H1 (cell line): ENCODE measurements around the gene ZSCAN10. TPM values are rescaled to one million over a fixed set of nuclear protein-coding genes. Genes with fewer than 3 reads are reported as not detected.

Source experiments
- ASH2L ChIP-seq: fragments of 200-600, 300-600 bp; sonication (generic); IDR thresholded peaks from one replicate; pipeline ENCODE4 v1.7.1; 2017; ENCODE audit warnings: low read length
- BRCA1 ChIP-seq: IDR thresholded peaks from 2 replicates; pipeline ENCODE4 v1.6.1; 2012; ENCODE audit warnings: low read depth, low read length, improper control_type of control experiment
- JUND ChIP-seq: IDR thresholded peaks from 2 replicates; pipeline ENCODE4 v1.6.1; 2011; ENCODE audit warnings: mild to moderate bottlenecking, improper control_type of control experiment, low read length
- KDM1A ChIP-seq: fragments of 200-600, 300-600 bp; sonication (generic); IDR thresholded peaks from 2 replicates; pipeline ENCODE4 v1.7.1; 2016; ENCODE audit warnings: mild to moderate bottlenecking, low read length, borderline replicate concordance
- NANOG ChIP-seq: IDR thresholded peaks from 2 replicates; pipeline ENCODE4 v1.6.1; 2011; ENCODE audit warnings: low read length, low read depth, mild to moderate bottlenecking, inconsistent platforms; ENCODE audit not compliant: insufficient read depth, poor library complexity, severe bottlenecking
- NRF1 ChIP-seq: IDR thresholded peaks from 2 replicates; pipeline ENCODE4 v1.6.1; 2011; ENCODE audit warnings: mild to moderate bottlenecking, low read depth, low read length, improper control_type of control experiment
- RXRA ChIP-seq: IDR thresholded peaks from 2 replicates; pipeline ENCODE4 v1.6.1; 2011; ENCODE audit warnings: low read depth, mild to moderate bottlenecking, low read length, moderate library complexity; ENCODE audit not compliant: insufficient read depth
- YY1 ChIP-seq: IDR thresholded peaks from 2 replicates; pipeline ENCODE4 v1.6.1; 2011; ENCODE audit warnings: low read depth, mild to moderate bottlenecking, low read length
- polyA plus RNA-seq, 7 experiments: library from polyadenylated mRNA; depleted of rRNA in 3 of 7; stranded (reverse) in 5 of 7; unstranded in 2 of 7; fragments of >200 nt in 5 of 7; fragments of 200-250 nt in 2 of 7; gene quantifications; 1 replicate in 5 of 7; 2 replicates in 1 of 7; 4 replicates in 1 of 7; pipeline versions ENCODE4 v1.2.1 to v1.2.3, GENCODE V29; 2011 to 2013; ENCODE audit warnings: missing spikeins in 2 of 7, mixed read lengths in 2 of 7
- total RNA-seq: library from RNA; stranded (reverse); fragmentation: NEBNext Ultra II Directional; extraction: Animal tissue kit (Norgen Biotek cat#: 25700); gene quantifications from 2 replicates; pipeline ENCODE4 v1.2.1, GENCODE V29; 2021
- TF ChIP-seq, protein P1 (sequence below): IDR thresholded peaks from 2 replicates; pipeline ENCODE4 v1.6.1; 2012; ENCODE audit warnings: inconsistent platforms
- TF ChIP-seq, protein P2 (sequence below), 3 experiments: IDR thresholded peaks; 1 replicate in 2 of 3; 2 replicates in 1 of 3; pipeline versions ENCODE4 v1.5.1 to v1.6.1; 2011; ENCODE audit warnings: low read length in 3 of 3, mild to moderate bottlenecking in 3 of 3, inconsistent platforms in 2 of 3, low read depth in 1 of 3, moderate library complexity in 1 of 3; ENCODE audit not compliant: insufficient read depth in 1 of 3; ENCODE audit errors: control extremely low read depth in 1 of 3

Gene ZSCAN10
- total and polyA plus RNA-seq, 2 of the 8 experiments (the other 6 are each of a cell fraction or from before 2014, with no cell fraction given), result 209 to 314 TPM

DNA sequence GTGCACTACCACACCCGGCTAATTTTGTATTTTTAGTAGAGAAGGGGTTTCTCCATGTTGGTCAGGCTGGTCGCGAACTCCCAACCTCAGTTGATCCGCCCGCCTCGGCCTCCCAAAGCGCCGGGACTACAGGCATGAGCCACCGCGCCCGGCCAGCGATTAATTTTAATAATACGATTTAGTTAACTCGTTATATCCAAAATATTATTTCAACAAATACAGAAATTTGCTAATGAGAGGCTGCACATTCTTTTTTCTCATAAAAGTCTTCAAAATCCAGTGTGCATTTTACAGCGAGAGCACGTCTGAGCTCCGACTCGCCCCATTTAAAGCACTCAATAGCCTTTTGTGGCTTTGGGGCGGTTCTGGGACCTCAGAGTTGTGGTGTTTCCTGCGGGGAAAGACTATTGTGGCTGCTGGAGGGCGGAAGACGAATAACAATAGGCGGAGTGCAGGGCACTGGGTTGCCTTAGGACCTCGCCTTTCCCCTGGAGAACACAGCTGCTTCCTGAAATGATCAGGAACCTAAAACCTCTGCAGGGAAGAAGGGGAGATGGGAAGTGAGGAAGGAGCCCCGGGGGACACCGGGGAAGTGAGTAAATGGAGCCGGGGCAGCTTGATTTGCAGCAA is 2.9 kb upstream of the ZSCAN10 start (continued):
- 0 out of 2 replicates have a peak, but pooled peaks have one; percentile 3 for TF ChIP-seq RXRA
- peak; percentile 51 for TF ChIP-seq ASH2L
- TF ChIP-seq YY1, result 0 out of 2 replicates have a peak, but pooled peaks have one; percentile 6
- TF ChIP-seq, protein P1, sequence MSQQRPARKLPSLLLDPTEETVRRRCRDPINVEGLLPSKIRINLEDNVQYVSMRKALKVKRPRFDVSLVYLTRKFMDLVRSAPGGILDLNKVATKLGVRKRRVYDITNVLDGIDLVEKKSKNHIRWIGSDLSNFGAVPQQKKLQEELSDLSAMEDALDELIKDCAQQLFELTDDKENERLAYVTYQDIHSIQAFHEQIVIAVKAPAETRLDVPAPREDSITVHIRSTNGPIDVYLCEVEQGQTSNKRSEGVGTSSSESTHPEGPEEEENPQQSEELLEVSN, result no peak
- TF ChIP-seq KDM1A, result no peak
- no peak for TF ChIP-seq NRF1
- TF ChIP-seq, protein P2, sequence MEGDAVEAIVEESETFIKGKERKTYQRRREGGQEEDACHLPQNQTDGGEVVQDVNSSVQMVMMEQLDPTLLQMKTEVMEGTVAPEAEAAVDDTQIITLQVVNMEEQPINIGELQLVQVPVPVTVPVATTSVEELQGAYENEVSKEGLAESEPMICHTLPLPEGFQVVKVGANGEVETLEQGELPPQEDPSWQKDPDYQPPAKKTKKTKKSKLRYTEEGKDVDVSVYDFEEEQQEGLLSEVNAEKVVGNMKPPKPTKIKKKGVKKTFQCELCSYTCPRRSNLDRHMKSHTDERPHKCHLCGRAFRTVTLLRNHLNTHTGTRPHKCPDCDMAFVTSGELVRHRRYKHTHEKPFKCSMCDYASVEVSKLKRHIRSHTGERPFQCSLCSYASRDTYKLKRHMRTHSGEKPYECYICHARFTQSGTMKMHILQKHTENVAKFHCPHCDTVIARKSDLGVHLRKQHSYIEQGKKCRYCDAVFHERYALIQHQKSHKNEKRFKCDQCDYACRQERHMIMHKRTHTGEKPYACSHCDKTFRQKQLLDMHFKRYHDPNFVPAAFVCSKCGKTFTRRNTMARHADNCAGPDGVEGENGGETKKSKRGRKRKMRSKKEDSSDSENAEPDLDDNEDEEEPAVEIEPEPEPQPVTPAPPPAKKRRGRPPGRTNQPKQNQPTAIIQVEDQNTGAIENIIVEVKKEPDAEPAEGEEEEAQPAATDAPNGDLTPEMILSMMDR (IDR thresholded peaks at IDR 0.05; ENCODE audit: control extremely low read depth in 1 of 3, insufficient read depth in 1 of 3, low read depth in 1 of 3, low read length in 3 of 3), result no peak
- TF ChIP-seq JUND, result no peak
- no peak for TF ChIP-seq NANOG
- no peak for TF ChIP-seq BRCA1
